ENCODE results near the gene GAL3ST3.

Gene GAL3ST3

DNA sequence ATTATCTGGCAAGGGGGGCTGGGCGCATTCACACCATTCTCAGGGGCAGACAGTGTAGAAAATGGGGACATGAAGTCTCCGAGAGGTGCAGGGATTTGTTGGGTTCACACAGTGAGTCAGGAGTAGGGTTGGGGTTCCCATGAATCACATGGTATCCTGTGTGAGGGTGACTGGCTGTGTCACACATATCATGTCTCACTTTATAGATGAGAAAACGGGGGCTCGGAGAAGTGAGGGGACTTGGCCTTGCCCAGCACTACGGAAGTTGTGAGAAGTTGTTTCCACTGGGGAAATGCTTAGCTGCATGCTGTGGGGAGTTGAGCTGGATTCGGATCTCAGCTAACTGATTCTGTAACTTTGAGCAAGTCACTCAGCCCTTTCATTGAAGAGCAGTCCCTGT, 4.2 kb downstream of the GAL3ST3 start:
- Histone ChIP-seq H2AFZ (ENCODE audit: low read depth, low read length) (peak overlapping the region; percentile 50), H3K4me2 (ENCODE audit: insufficient read depth, low read length) (peak overlapping the region; percentile 59), H3K27ac (ENCODE audit: low read length) (no peak overlapping the region), H3K36me3 (ENCODE audit: insufficient read depth, low read length) (no peaks in the 10 kb centered on the region), H3K79me2 (ENCODE audit: insufficient read depth, low read length) (no peaks in the 10 kb centered on the region), H4K20me1 (ENCODE audit: insufficient read depth, low read length) (no peaks in the 10 kb centered on the region), H3K9me3 (ENCODE audit: insufficient read depth, low read length, severe bottlenecking) (no peaks in the 10 kb centered on the region), H3K4me3 (ENCODE audit: low read depth in 1 of 2, low read length in 2 of 2) (peak overlapping the region in 1 of 2 experiments; percentile 19; a peak in 1 of 4 replicates), H3K4me1 (ENCODE audit: insufficient read depth, low read length) (peaks cover 13% of the 10 kb centered on the region), H3K27me3 (ENCODE audit: insufficient read depth, low read length, poor library complexity) (no peaks in the 10 kb centered on the region), H3K9ac (ENCODE audit: low read depth, low read length) (no peak overlapping the region)
- TF ChIP-seq CTCF (IDR thresholded peaks at IDR 0.05; ENCODE audit: borderline replicate concordance, extremely low read depth, low read length, poor library complexity, severe bottlenecking) (no peak), EZH2 (IDR thresholded peaks at IDR 0.05; ENCODE audit: borderline replicate concordance, low read depth, low read length, severe bottlenecking) (no peak)
- ATAC-seq (ENCODE audit: insufficient read depth, low read depth) (no peak), DNase-seq (no peak)

DNA sequence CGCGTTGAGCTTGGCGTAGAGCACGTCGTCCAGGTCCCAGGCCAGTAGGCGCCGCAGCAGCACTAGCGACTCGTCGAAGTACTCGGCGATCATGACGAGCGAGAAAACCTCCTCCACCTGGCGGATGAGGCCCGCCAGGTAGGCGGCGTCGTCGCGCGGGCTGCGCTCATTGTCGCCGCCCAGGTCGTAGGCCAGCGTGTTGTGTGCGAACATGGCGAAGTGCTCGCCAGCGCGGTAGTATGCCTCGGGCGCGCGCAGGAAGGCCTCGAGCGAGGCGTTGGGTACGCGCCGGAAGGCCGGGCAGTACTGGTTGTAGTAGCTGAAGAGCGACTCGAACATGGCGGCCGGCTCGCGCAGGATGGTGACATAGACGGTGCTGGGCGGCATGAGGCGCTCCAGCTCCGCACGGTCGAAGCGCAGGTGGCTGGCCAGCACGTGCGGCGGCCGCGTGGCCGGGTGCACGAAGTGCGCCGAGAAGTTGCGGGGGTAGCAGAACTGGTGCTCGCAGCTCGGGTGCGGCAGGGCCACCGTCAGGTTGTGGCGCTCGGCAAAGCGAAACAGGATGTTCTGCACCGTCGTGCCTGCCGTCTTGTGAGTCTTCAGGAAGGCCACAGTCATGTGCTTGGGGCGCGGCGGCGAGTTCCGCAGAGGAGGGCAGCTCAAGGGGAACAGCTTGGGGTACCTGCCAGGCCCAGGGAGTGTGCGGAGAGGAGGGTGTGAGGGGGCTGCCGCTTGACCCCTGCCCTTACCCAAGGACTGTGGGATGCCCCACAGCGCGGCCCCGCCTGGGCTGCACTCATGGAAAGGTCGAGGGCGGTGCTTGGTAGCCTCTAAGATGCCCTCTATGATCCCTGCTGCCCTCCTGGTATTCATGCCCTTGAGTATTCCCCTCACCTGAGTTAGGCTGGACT, 5.7 kb downstream of the GAL3ST3 start:
- no peak for ATAC-seq (ENCODE audit: insufficient read depth, low read depth)
- Histone ChIP-seq H3K9me3 (ENCODE audit: insufficient read depth, low read length, severe bottlenecking) (no peaks in the 10 kb centered on the region), H3K27ac (ENCODE audit: low read length) (no peak overlapping the region), H3K27me3 (ENCODE audit: insufficient read depth, low read length, poor library complexity) (no peaks in the 10 kb centered on the region), H3K4me2 (ENCODE audit: insufficient read depth, low read length) (no peak overlapping the region), H3K9ac (ENCODE audit: low read depth, low read length) (no peak overlapping the region), H2AFZ (ENCODE audit: low read depth, low read length) (no peak overlapping the region), H4K20me1 (ENCODE audit: insufficient read depth, low read length) (no peaks in the 10 kb centered on the region), H3K36me3 (ENCODE audit: insufficient read depth, low read length) (no peaks in the 10 kb centered on the region), H3K4me1 (ENCODE audit: insufficient read depth, low read length) (peaks cover 13% of the 10 kb centered on the region), H3K79me2 (ENCODE audit: insufficient read depth, low read length) (no peaks in the 10 kb centered on the region), H3K4me3 (ENCODE audit: low read depth in 1 of 2, low read length in 2 of 2) (no peak overlapping the region)
- TF ChIP-seq CTCF (IDR thresholded peaks at IDR 0.05; ENCODE audit: borderline replicate concordance, extremely low read depth, low read length, poor library complexity, severe bottlenecking) (no peak), EZH2 (IDR thresholded peaks at IDR 0.05; ENCODE audit: borderline replicate concordance, low read depth, low read length, severe bottlenecking) (no peak)
- no peak for DNase-seq

- H3K4me3 ChIP-seq (ENCODE audit: low read depth in 1 of 2, low read length in 2 of 2) = no peak overlapping the region
- DNase-seq (no peak), ATAC-seq (ENCODE audit: insufficient read depth, low read depth) (no peak)
- H4K20me1 ChIP-seq (ENCODE audit: insufficient read depth, low read length) = no peaks in the 10 kb centered on the region
- H3K27ac ChIP-seq (ENCODE audit: low read length) = no peak overlapping the region
- no peaks in the 10 kb centered on the region for H3K36me3 ChIP-seq (ENCODE audit: insufficient read depth, low read length)
- peaks cover 13% of the 10 kb centered on the region for H3K4me1 ChIP-seq (ENCODE audit: insufficient read depth, low read length)
- H3K9me3 ChIP-seq (ENCODE audit: insufficient read depth, low read length, severe bottlenecking) = no peaks in the 10 kb centered on the region
- H3K27me3 ChIP-seq (ENCODE audit: insufficient read depth, low read length, poor library complexity) = no peaks in the 10 kb centered on the region
- TF ChIP-seq CTCF (IDR thresholded peaks at IDR 0.05; ENCODE audit: borderline replicate concordance, extremely low read depth, low read length, poor library complexity, severe bottlenecking) (no peak), EZH2 (IDR thresholded peaks at IDR 0.05; ENCODE audit: borderline replicate concordance, low read depth, low read length, severe bottlenecking) (no peak)
- no peak overlapping the region for H2AFZ ChIP-seq (ENCODE audit: low read depth, low read length)
- H3K79me2 ChIP-seq (ENCODE audit: insufficient read depth, low read length) = no peaks in the 10 kb centered on the region
- no peak overlapping the region for H3K9ac ChIP-seq (ENCODE audit: low read depth, low read length)
- H3K4me2 ChIP-seq (ENCODE audit: insufficient read depth, low read length) = no peak overlapping the region
Observed at GRCh38 chr11:66042227-66042995, 6.5 kb downstream of the GAL3ST3 start.

Measured in DND-41 (cell line).